Left lobe of liver (tissue), 2 donors: Measurements from ENCODE around the gene GRK5. TPM values are rescaled to one million over a fixed set of nuclear protein-coding genes. Genes with fewer than 3 reads are reported as not detected.
A peak's percentile ranks its signal among the peaks of the same experiment; 100 is the strongest.

Experiments used
- ATAC-seq: fragments of 200-7000 bp; cut with Tn5 transposase; one replicate; pipeline ENCODE4 v1.9.1; 2020; ENCODE audit warnings: mild to moderate bottlenecking, moderate library complexity
- DNase-seq: peaks from one replicate; pipeline ENCODE4 v3.0.0-alpha.2; 2020; ENCODE audit warnings: low spot score
- total RNA-seq: library from RNA; stranded (reverse); gene quantifications from one replicate; pipeline ENCODE4 v1.2.1, GENCODE V29; 2021
- donor health status: DM: no; HTN: no; CAD: no; lungs with moderate emphysema.
- donor health status: DM: no; HTN: yes; CAD: no.

The GRK5 gene
- total RNA-seq, 1 donor from 2014 or later, result 8.4 TPM

DNA sequence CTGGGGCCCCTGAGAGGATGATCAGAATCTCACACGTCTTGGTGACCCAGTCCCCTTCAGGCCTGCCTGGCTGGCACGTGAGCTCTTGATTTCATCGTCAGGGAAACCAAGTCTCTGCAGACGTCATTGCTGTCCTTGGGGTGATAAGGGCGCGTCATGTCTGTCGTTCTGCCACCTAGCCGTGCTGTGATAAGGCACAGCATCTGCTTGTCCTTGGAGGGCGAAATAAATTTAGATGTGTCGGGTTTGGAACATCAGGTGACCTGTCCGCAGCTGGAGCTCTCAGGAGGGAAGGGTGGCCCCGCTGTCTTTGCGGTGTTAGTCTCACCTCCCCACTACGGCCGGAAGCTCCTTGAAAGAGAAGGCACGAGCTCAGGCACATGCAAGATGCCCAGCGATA, 129.2 kb downstream of the GRK5 start:
- DNase-seq, result no peak

DNA sequence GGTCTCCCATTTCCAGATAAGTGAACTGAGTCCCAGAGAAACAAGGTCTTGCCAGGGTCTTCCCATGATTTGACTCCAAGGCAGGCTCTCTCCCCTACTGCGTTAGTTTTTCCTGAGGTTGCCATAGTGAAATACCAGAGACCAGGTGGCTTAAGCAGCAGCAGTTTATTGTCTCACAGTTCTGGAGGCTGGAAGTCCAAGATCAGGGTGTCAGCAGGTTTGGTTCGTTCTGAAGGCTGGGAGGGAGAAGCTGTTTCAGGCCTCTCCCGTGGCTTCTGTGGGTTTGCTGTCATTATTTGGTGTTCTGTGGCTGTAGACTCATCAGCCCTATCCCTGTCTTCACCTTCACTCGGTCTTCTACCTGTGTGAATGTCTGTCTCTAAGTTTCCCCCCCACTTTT, 129.9 kb downstream of the GRK5 start:
- DNase-seq, result no peak
- ATAC-seq, result no peak

More for the DNA sequence above, 129.2 kb downstream of the GRK5 start:
- ATAC-seq, result no peak

DNA sequence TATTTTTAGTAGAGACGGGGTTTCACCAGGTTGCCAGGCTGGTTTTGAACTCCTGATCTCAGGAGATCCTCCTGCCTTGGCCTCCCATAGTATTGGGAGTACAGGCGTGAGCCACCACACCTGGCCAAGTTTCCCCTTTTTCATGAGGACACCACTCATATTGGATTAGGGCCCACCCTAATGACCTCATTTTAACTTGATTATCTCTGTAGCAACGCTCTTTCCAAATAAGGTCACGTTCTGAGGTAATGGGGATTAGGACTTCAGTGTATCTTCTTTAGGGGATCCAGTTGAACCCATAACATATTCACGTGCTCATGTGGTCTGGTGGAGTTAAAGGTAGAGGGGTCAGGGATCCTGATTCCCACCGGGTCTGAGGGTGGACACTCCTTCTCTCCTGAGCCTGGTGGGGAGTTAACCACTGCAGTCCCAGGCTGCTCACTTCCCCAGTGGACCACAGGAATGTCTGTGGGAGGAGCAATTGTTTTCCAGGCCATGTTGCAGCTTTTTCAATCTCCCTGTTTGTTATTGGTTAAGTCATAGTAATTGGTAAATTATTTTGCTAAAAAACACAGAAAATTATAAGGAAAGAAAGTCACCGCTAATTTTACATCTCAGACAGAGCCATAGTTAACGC, 130.5 kb downstream of the GRK5 start:
- ATAC-seq (no peak), DNase-seq (no peak)

DNA sequence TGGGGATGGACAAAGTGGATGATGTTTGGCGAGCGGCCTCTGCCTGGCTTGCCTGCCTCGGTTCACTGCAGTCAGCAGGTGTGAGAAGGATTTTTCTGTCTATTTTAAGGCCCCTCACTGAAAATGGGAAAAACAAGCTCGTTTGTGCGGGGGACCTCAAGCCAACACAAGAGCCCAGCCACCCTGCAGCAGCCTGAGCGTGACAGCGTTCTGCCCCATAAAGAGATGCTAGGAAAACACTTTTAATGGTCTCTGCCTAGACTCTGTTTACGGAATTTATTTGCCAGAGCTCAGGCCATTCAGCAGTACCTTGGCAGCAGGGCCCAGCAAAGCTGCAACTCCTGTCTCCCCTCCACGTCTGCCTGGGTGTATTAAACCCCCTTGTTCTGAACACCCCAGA, 131.7 kb downstream of the GRK5 start:
- ATAC-seq, result no peak
- no peak for DNase-seq

DNA sequence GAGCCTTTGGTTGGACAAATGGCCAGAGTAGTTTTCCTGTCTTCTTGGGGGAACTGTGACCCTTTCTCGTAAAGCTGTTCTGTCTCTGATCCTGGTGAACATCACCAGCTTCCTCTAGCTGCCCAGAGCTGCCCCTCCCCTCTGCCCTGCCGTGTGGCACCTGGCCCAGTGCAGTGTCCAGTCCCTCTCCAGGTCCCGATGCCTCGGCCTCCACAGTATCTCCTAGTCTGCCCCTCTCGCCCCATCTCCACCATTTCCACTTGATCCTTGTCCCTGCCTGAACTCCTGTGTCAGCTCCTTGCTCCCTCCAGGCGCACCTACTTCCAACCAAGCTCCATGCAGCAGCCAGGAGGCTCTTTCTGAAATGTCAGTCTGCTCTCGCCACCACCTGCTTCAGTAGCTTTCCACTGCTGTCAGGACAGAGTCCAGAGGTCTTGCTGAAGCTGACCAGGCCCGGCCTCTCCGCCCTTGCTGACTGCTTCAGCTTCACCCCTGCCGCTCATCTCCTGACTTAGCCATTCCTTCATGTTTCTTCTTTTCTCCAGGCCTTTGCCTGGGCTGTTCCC, 133.6 kb downstream of the GRK5 start:
- ATAC-seq, result peak; percentile 90
- peak; percentile 70 for DNase-seq

DNA sequence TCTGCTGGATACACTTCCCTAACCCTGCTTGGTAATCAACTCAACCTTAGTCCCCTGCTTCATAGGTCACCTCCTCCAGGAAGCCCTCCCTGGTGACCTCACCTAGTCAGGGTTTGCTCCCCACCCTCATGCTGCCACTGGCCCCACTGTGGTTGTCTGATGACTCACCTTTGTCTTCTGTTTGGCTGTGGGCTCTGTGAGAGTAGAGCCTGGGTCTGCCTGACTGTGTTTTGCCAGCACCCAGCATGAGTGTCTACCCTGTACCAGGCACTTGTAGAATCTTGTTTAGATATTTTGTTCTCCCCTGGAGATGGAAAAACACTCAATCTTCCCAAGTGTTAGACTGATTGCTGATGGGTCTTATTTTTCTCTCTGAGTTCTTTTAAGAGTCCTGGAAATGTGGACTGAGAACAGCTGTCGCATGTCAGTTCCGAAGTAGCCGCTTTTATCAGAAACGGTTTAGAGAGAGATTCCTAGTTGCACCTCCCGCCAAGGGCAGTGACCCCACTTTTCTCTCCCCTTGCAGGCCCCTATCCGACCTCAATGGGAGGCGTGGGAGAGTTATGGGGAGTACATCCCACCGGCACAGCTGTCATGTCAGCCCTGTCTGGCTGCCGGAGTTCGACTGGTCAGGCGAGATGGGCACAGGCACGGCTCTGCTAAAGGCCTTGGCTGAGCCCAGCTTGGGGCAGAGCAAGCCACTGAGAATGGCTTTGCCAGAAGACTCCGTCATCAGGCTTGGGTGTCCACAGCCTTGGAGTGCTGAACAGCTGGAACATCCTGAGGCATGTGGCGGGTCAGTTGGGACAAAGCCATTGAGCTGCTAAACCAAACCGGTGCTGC, 134.3 kb downstream of the GRK5 start:
- DNase-seq, result no peak
- ATAC-seq, result peak; percentile 14

DNA sequence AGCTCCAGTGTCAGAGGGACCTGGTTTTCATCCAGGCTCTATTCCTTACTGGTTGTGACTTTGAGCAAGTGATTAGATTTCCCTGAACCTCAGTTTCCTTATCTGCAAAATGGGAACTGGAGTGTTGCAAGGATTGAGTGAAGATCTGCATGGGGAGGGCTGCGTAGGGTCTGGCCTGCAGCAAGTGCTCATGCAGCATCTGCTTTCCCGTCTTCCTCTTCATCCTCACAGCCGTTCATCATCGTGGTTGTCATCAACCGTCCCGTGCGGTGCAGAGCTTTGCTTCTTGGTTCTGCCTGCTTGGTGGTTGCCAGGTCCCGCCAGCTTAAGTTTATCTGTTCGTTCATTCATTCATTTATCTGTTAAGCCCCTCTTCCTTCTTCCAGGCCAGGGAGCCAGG, 135.0 kb downstream of the GRK5 start:
- no peak for ATAC-seq
- no peak for DNase-seq

DNA sequence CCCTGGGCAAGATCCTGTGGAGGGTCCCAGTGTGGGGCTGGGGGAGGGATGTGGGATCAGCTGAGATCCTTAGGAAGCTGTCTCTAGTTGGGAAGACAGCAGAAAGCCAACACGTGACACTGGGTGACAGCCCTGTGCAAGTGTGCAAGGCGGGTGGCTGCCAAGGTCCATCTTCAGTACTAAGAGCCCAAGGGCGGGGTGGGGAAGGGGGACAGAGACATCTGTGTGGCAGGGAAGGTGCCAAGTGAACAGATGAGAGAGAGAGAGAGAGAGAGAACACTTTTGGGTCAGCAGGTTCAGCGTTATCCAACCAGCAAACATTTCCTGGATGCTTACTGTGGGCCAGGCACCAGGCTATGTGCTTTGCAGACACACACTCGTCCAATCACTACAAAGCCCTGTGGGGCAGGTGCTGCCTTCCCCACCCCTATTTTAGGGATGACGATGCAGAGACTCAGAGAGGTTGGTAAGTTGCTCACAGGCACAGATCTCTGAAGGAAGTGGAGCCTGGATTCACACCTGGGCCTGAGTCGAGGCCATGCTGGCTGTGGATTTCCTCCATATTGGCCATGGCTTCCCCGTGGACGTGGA, 135.7 kb downstream of the GRK5 start:
- ATAC-seq (no peak), DNase-seq (no peak)

DNA sequence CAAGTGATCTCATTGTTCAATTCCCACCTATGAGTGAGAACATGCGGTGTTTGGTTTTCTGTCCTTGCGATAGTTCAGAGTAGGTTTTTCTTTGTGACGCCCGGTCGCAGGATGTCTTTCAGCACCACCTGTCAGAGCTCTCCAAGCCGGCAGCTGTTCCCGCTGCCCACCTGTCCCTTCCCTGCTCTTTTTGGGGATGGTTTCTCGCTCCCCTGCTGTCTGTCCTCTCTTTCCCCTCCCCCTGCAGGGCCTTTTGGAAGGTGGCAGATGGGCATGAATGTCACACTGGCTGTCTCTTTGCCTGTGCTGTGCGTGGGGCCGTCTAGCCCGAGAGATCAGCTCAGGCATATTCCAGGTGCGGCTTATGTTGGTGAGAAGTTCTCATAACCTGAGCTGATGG, 137.0 kb downstream of the GRK5 start:
- no peak for DNase-seq

DNA sequence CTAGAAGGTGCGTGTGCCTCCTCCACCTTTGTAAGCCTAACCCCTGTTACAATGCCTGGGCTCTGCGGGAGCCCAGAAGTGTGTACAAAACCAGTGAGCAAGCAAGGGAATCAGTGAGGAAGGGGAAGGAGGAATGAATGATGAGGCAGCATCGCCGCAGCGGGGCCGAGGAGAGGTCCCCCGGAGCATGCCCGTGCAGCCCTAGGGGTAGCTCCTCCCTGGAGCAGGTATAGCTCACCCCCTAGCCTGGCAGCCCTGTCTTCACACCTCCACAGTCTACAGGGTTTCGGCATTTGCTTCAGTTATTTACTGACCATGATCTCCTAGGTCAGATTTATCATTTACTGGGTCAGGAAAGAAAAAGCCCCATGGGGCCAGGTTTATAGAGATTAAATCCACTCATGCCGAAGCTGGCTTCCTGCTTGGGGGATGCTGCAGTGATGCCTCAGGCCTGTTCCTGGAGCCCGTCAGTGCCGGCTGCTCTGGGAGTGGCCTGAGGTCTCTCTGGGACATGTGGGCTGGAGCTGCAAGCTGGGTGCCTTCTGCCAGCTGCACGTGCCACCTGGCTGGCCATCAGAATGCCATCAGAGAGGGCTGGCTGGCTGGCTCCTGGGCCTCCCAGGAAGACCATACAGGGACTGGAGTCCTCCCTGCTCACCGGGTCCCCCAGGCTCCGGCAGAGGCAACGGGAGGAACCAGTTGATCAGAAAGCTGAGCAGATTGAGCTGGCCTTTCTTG, 138.9 kb downstream of the GRK5 start:
- ATAC-seq (peak; percentile 34), DNase-seq (no peak)

More for the DNA sequence above, 137.0 kb downstream of the GRK5 start:
- no peak for ATAC-seq

DNA sequence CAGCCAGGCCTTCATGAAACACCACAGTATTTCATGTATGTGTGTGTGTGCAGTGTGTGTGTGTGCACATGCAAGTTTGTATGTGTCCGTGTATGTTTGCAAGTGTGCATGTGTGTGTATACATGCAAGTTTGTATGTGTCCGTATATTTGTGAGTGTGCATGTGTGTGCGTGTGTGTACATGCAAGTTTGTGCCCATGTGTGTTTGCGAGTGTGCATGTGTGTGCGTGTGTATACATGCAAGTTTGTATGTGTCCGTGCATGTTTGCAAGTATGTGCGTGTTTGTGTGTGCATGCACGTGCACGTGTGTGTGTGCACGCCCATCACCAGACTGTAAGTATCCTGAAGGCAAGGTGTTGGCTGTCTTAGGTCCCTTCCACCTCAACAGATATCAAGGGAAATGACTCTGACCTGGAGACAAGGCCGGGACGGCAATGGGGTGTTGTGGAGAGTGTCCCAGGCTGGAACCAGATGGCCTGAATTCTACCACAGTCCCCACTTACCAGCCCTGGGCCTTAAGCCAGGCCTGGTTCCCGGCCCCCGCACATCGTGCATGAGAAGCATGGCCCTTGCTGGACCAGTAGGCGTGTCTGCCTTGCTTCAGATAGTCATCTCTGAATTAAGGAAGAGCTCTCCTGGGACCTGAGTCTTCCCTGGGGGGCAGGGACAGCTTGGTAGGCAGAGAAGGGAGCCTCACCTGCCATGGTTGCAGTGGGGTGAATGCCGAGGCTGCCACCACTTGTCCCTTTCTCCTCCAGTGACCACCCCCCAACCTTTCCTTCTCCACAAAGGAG, 140.0 kb downstream of the GRK5 start:
- DNase-seq (no peak), ATAC-seq (no peak)

DNA sequence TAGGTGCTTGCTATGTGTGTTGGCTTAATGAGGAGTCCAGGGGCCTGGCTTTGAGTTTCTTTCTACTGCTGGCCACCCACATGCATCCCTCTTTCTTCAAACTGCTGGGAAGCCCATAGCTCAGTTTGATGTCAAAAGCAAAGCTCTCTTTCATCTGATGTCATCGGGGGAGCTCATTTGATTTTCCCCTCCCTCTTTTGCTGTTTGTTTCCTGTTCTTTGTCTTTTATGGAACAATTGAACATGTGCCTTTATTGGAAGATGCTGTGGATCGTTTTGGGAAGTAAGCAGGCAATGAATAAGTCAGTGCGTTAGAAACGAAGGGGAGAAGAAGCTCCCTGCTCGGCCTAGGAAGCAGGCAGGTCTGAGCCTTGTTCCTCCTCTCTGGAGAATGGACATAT, 140.7 kb downstream of the GRK5 start:
- ATAC-seq (no peak), DNase-seq (no peak)

DNA sequence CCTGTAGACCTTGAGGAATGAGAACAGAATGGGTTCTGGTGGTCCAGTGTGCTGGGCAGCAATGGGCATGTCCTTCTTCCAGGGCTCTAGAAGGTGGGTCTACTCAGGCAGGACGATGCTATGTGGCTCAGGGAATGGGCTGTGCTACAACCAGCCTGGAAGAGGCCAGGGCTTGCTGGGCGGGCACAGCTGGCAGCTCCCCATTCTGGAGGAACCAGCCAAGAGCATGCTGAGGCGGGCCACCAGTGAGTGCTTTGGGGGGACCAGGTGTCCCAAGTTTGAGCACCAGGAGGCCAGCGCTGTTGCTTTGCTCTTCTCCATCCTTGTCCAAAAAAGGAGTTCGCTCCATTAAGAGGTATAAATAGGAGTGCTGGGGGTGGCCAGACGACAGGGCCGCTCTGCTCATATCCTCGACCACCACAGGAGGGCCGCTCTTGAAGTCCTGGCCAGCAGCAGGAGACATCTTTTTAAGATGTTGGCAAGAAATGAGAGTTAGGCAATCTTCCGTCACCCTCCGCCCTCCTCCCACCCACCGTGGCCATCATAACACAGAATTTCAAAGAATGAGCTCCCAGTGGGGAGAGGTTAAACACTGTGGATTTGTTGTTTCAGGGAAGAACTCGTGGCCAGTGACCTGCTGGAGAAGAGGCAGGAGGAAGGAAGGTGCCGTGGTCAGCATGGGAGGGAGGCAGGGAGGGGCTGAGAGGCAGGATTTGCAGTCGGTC, 141.3 kb downstream of the GRK5 start:
- no peak for DNase-seq
- ATAC-seq, result no peak

DNA sequence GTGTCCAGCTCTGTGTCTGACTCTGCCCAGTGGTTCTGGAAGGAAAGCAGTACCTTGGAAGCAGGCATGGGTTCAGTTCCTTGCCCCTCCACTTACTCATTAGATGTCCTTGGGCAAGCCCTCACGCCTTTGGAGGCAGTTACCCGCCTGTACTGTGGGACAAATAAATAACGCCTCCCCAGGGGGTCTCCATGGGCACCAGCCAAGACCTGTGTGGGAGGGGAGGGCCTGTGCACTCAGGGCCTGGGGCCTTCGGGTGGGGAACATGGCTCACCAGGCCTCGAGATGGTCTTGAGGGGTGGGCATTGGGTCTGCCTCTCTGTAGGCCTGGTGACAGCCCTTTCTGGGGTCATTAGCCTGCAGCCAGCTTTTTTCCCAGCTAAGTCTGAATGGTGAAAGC, 142.0 kb downstream of the GRK5 start:
- DNase-seq, result no peak
- ATAC-seq, result no peak

DNA sequence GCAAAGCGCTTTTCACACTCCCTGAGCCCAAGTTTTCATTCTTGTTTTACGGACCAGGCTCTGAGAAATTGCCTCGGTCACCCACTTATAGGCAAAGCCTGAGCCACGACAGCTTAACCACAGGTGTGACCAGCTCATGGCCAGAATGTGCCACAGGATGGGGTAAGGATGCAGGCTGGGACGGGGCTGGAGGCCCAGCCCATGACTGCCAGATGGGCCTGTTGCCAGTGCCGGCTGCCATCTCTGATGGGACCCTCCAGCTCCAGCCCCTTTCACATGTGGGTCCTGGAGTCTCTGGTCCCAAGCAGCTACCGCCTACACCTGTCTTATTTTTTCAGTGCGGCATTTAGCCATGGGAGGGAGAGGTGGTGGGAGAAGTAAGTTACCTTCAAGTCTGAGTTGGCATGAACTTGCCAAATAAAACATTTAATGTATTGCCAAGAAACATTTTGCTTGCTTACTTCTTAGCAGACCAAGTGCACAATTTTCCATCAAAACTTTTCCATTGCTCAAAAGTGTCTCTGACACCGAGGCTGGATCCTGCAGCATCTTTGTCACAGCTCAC, 142.6 kb downstream of the GRK5 start:
- ATAC-seq (no peak), DNase-seq (no peak)

DNA sequence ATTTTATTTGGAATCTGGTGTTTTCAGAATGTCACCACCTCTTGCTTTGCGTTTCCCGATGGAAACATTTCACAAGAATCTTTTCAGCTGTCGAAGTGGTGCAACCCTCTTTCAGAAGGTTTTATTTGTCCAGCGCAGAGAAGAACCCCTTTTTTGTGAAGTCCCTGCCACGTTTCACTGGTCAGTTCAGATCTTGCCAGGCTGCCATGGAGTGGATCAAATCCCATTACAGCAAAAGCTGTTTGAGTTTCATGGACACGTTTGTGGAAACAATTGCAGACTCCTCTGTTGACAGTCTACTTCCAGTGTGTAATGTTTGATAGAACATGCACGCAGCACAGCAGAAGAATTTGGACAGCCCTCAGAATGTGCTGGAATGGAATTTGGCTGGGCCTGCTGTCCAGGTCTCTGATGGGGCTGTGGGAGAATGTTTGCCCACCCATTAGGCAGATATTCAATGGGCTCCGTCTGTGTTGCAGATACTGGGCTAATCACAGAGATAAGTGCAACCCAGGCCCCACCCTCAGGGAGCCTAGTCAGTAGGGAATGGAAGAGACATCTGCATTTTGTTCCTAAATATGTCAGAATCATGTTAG, 143.2 kb downstream of the GRK5 start:
- ATAC-seq, result peak; percentile 81

DNA sequence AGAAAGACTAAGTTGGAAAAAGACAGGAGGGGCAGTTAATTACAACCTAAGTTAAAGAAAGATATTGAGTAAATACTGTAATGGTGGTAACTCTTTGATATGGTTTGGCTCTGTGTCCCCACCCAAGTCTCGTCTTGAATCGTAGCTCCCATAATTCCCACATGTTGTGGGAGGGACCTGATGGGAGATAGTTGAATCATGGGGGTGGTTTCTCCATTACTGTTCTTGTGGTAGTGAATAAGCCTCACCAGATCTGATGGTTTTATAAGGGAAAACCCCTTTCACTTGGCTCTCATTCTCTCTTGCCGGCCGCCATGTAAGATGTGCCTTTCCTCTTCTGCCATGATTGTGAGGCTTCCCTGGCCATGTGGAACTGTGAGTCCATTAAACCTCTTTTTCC, 143.8 kb downstream of the GRK5 start:
- DNase-seq (no peak), ATAC-seq (no peak)

More for the DNA sequence above, 143.2 kb downstream of the GRK5 start:
- DNase-seq, result no peak

DNA sequence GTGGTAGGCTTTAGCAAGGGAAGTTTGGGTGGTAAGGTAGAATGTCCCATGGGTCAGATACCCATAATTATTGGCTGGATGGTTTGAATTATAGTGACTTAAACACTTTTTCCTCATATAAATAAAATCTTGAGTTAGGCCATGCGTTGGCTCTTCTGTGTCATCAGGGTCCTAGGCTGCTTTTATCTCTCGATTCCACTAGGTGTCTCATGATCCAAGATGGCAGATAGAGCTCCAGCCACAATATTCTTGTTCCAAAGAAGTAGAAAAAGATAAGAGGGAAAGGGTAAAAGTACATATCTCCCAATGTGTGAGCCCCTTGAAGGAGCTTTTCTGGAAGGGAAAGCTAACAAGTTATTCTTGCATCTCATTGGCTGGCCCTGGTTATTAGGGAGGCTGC, 144.7 kb downstream of the GRK5 start:
- no peak for ATAC-seq
- no peak for DNase-seq

DNA sequence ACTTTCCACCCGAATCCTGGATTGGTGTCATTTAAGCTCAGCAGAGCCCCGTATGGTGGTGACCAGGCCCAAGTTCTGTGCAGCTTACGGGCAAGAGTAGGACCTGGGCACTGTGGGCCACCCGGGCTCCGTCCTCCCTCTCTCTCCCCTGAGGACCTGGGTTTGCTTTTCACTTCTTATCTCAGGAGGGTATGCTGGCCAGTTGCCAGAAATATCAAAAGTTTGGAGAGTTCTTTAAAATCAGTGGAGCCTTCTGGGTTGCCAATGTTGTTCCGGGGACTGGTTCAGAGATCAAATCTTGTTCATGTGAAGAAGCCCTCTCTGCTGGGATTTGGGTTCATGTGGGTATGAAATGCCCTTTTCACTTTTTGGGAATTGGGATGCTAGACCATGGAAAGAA, 145.4 kb downstream of the GRK5 start:
- DNase-seq, result no peak
- no peak for ATAC-seq
